Activated CD4-positive, alpha-beta T cell treated with anti-CD3 and anti-CD28 coated beads for 4 hours (primary cell): Measurements from ENCODE around the gene TAF1L.
"Not testable (repeated sequence)": the region's sequence is repeated elsewhere in the genome, so short reads cannot be mapped to it uniquely, and the experiment has no call there.

Source experiments
- DNase-seq, 2 donors: peaks; one replicate each; pipeline ENCODE4 v3.0.0-alpha.2; 2020

The TAF1L gene

DNA sequence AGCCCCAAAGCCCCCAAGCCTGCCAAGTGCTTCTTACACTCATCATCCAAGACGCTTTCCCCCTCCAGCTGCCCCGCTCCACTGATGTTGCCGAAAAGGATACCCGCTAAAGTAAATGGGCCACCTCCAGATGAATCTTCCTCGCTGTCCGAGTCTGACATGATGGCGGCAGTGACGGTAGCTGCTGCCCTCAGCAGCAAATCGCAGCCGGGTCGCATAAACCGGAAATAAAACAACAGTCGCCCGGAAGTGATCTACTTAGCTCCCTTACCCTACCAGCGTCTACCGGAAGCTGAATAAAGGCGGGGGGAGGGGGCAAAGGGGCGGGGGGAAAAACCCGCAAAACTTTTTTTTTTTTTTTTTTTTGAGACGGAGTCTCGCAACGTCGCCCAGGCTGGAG lies at the start of gene TAF1L:
TAF1L (minus strand) TSS at position 308 of the 400 bp plus-strand sequence; CDS start at position 218, 90 bp downstream.
- no peak for DNase-seq

GRCh38 chr9:32681751-32682150 lies 46.3 kb upstream of the TAF1L start:
- DNase-seq: no peak

GRCh38 chr9:32677931-32678330 lies 42.5 kb upstream of the TAF1L start:
- no peak for DNase-seq

DNA sequence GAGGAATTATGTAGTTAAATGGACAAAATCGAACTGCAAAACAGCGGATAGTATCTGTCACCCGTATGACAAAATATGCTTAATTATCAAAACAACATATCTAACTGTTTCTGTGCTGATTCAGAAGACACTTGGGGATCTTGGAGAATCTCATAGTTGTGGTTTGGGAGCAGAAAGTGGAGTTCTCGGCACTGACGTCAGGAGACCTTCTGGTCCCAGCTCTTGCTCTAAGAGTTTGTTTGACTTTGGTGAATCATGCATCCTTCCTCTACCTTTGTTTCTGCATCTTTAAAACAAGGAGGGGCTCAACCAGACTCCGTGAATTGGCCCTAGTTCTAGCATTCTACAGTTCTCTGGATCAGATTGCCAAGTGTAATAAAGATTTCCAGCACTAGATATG lies 37.0 kb upstream of the TAF1L start:
- DNase-seq: no peak

DNA sequence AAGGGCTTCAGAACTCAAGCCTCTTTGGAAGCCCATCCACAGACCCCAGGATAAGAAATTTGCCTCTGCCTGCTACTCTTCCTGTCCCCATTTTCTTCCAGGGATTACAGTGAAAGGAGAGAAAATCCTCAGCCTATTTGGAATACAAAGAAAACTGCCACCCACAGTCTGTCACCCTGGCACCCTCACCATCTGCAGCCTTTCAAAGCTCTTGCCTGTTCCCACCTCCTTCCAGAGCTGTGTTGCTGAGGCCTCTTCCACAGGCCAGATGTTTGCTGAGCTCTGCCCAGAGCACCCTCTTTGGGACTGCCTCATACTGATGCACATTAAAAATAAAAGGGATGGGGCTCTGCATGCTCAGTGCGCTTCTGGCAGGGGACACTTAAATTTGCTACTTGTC lies 35.9 kb upstream of the TAF1L start:
- no peak for DNase-seq

DNA sequence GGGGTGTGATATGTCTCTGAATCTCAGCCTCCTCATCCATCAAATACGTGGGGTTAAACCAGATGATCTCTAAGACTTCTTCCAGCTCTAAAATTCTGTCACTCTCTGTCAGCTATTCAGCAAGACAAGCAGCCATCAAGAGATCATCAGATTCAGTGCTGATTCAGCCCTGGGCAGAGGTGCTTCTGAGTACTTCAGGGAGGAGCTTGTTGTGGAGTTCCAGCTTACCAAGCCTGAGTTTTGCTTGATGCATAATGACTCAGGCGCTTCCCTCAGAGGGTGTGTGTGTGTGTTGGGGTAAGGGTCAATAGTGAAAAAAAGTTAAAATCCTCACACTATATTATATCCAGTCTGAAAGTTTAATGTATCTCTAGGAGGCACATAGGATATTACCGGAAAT lies 29.6 kb upstream of the TAF1L start:
- no peak for DNase-seq

GRCh38 chr9:32663741-32664140 lies 28.3 kb upstream of the TAF1L start:
- no peak for DNase-seq

DNA sequence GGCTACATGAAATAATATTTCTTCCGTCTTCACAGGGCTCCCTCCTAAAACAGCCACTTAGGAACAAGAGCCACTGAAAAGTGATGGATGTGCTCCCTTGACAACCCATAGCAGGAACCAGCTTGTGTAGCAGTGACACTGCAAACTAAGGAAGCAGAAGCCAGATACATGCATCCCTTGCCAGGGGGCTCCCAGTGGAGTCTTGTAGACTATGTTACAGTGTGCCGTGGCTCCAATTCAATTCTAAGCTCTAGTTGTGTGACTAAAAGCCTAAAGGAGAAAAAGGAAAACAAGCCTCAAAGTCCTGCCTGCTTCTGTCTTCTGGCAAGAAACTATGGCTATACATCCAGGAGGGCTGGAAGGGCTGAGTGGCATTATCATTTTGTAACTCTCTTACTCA lies 12.2 kb upstream of the TAF1L start:
- DNase-seq: no peak

DNA sequence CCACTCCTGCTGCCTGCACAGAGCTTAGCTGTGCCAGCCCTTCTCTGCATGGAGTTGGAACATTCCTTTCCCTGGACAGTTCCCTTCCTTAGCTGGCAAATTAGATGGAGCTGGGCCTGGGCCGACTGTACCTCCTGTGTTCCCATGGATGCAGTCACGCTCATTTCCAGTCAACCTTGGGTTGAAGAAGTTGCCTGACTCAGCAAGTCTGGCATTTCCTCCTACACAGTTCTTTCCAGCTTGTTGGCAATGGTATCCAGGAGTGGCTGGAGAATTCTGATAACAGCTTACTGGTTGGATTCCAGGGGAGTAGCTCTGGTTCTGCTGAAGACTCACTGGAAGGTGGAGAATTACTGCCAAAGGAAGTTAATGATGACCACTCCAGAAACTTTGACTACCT lies 9.2 kb upstream of the TAF1L start:
- no peak for DNase-seq

DNA sequence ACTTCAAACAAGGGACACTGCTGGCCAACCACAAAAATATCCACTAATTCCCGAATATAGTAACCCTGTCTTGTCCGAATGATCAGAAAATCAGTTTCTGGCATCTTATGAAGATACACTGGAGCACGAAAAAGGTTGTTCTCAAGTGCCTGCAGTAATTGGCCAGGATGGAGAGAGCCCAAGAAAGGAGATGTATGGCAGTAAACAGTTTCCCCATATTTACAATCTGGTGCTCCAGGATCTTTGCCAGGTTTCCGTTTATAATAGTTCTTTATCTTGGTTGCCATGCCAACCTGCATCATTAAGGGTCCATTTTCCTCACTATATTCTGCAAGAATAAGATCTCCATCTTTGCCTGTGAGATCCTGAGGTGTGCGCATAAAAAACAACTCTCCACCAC lies 2.3 kb downstream of the TAF1L start:
- DNase-seq: not testable (repeated sequence)

- no peak for DNase-seq
These were observed 3.5 kb downstream of the TAF1L start for GRCh38 chr9:32631991-32632390.

DNA sequence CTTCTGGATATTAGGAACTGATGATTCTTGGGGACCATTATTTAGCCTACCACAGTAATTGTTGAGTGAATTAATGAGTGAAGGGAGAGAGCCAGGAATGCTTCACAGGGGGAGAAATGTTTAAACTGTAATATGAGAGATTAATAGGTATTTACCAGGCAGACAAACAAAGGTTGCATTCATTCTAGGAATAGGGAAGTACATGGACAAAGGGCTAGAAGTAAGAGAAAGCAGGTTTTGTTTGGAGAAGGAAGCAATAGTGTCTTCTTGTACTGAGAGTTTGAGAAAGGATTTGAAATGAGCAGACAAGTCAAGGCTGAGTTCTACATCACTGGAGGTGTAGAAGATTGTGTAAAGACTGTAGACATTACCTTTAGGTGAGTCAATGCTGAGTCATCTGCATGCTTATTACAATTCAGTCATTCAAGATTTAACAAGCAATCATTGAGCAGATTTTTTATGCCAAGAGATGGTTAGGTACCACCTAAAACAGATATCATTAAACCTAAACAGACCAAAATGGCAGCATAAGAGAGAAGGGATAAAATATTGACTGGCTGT lies 8.0 kb downstream of the TAF1L start:
- DNase-seq: no peak

DNA sequence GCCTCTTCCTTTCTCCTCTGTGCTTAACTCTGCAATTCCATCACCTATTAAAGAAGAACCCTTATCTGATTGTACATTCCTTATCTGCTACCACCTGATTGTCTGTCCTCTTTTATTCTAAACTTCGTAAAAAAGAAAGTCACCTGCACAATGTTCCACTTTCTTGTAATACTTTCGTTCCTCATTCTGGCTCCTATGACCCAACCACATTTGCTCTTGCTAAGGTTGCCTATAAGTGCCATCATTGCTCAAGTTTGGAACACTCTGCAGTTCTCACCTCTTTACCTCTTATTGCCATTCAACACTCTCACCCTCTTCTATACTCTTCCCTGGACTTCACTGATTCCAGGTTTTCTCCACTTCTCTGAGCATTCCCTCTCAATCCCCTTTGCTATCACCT lies 10.1 kb downstream of the TAF1L start:
- DNase-seq: no peak

- DNase-seq: no peak
These were observed 12.5 kb downstream of the TAF1L start for GRCh38 chr9:32622948-32623347.

- no peak for DNase-seq
These were observed 17.2 kb downstream of the TAF1L start for GRCh38 chr9:32618261-32618660.

GRCh38 chr9:32606811-32607210 lies 28.7 kb downstream of the TAF1L start:
- DNase-seq: no peak

- DNase-seq: no peak
These were observed 31.3 kb downstream of the TAF1L start for GRCh38 chr9:32603914-32604852.

DNA sequence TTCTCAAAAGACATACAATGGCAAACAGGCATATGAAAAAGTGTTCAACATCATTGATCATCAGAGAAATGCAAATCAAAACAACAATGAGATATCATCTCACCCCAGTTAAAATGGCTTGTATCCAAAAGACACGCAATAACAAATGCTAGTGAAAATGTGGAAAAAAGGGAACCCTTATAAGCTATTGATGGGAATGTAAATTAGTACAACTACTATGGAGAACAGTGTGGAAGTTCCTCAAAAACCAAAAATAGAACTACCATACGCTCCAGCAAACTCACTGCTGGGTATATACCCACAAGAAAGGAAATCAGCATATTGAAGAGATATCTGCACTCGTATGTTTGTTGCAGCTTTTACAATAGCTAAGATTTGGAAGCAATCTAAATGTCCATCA lies 36.4 kb downstream of the TAF1L start:
- DNase-seq: not testable (repeated sequence)

- DNase-seq: no peak
These were observed 38.5 kb downstream of the TAF1L start for GRCh38 chr9:32596936-32597335.

- DNase-seq: no peak
These were observed 39.2 kb downstream of the TAF1L start for GRCh38 chr9:32596096-32596865.

- no peak for DNase-seq
These were observed 44.6 kb downstream of the TAF1L start for GRCh38 chr9:32590898-32591297.

DNA sequence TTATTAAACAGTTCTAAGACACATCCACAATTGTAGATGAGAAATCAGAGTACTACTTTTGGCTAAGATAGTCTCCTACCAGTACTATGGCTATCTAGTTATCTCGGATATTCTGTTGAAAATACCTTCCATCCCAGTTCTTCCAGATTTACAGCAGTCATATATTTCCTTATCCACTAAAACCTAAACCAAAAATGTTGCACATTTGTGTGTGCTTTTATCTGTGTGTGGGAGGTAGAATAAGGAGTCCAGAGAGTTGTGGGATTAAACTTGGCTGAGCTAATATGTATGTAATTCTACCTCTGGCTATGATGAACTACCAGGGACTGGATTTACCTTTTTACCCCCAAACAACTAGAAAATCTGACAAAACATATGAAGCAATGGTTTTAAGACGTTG lies 45.0 kb downstream of the TAF1L start:
- no peak for DNase-seq

- no peak for DNase-seq
These were observed 46.3 kb downstream of the TAF1L start for GRCh38 chr9:32589083-32589723.
